ENCODE data around the gene RNF220.

GRCh38 chr1:44355582-44356305 lies 49.3 kb upstream of the RNF220 start:
- TF ChIP-seq POLR2A (IDR thresholded peaks at IDR 0.05) (no peak), CTCF (IDR thresholded peaks at IDR 0.05 in 8 of 11, conservative IDR thresholded peaks at IDR 0.05 in 3 of 11) (peak in 1 of 11 experiments; percentile 3), POLR2AphosphoS5 (IDR thresholded peaks at IDR 0.05) (no peak)

Measured in spleen (tissue), 7 donors.